Skeletal muscle satellite cell (primary cell): ENCODE data around the gene PODXL.
A peak's percentile ranks its signal among the peaks of the same experiment; 100 is the strongest.

Source experiments
- H3K27me3 ChIP-seq: 2 replicates; pipeline ENCODE4 v1.7.0; 2013; ENCODE audit warnings: low read length; ENCODE audit not compliant: control insufficient read depth, insufficient read depth
- H3K36me3 ChIP-seq: 2 replicates; pipeline ENCODE4 v1.7.0; 2013; ENCODE audit warnings: mild to moderate bottlenecking, control low read depth, low read length; ENCODE audit not compliant: insufficient read depth
- H3K4me1 ChIP-seq: 2 replicates; pipeline ENCODE4 v1.7.0; 2013; ENCODE audit warnings: low read length; ENCODE audit not compliant: control insufficient read depth, insufficient read depth
- H3K4me2 ChIP-seq: 2 replicates; pipeline ENCODE4 v1.7.0; 2013; ENCODE audit warnings: mild to moderate bottlenecking, low read length
- H3K4me3 ChIP-seq: 2 replicates; pipeline ENCODE4 v1.7.0; 2013; ENCODE audit warnings: low read length
- H3K9ac ChIP-seq: 2 replicates; pipeline ENCODE4 v1.7.0; 2013; ENCODE audit warnings: mild to moderate bottlenecking, low read depth, low read length, moderate library complexity
- H3K9me3 ChIP-seq: replicated peaks from 2 replicates; pipeline ENCODE4 v1.7.0; 2013; ENCODE audit warnings: mild to moderate bottlenecking, control low read depth, low read length

Gene PODXL

GRCh38 chr7:131562941-131563340 is 6.5 kb upstream of the PODXL start:
- Histone ChIP-seq H3K4me3 (no peak overlapping the region), H3K4me1 (peaks cover under 1% of the 10 kb centered on the region), H3K36me3 (no peaks in the 10 kb centered on the region), H3K27me3 (peaks cover 19% of the 10 kb centered on the region), H3K9ac (no peak overlapping the region), H3K9me3 (no peaks in the 10 kb centered on the region), H3K4me2 (no peak overlapping the region)

GRCh38 chr7:131560061-131560460 is 3.6 kb upstream of the PODXL start:
- Histone ChIP-seq H3K4me3 (no peak overlapping the region), H3K4me2 (no peak overlapping the region), H3K4me1 (peaks cover 24% of the 10 kb centered on the region), H3K9ac (no peak overlapping the region), H3K36me3 (no peaks in the 10 kb centered on the region), H3K27me3 (peaks cover 31% of the 10 kb centered on the region), H3K9me3 (no peaks in the 10 kb centered on the region)

- peak overlapping the region; percentile 65 for H3K4me3 ChIP-seq
- peaks cover 24% of the 10 kb centered on the region for H3K27me3 ChIP-seq
- H3K9me3 ChIP-seq = no peaks in the 10 kb centered on the region
- H3K9ac ChIP-seq = peak overlapping the region; percentile 57
- peaks cover 27% of the 10 kb centered on the region for H3K4me1 ChIP-seq
- H3K4me2 ChIP-seq = peak overlapping the region; percentile 78
- H3K36me3 ChIP-seq = no peaks in the 10 kb centered on the region
These were observed 1.4 kb upstream of the PODXL start for GRCh38 chr7:131557652-131558385.

- Histone ChIP-seq H3K4me3 (peak overlapping the region; percentile 65), H3K4me1 (peaks cover 27% of the 10 kb centered on the region), H3K36me3 (no peaks in the 10 kb centered on the region), H3K4me2 (peak overlapping the region; percentile 78), H3K9ac (peak overlapping the region; percentile 63), H3K9me3 (no peaks in the 10 kb centered on the region), H3K27me3 (peaks cover 24% of the 10 kb centered on the region)
These were observed 652 bp upstream of the PODXL start for GRCh38 chr7:131556909-131557651.

GRCh38 chr7:131555552-131556052 is 826 bp downstream of the PODXL start:
- peaks cover 21% of the 10 kb centered on the region for H3K27me3 ChIP-seq
- H3K4me3 ChIP-seq = peak overlapping the region; percentile 77
- peak overlapping the region; percentile 52 for H3K9ac ChIP-seq
- H3K4me1 ChIP-seq = peaks cover 27% of the 10 kb centered on the region
- no peaks in the 10 kb centered on the region for H3K9me3 ChIP-seq
- no peaks in the 10 kb centered on the region for H3K36me3 ChIP-seq
- H3K4me2 ChIP-seq = peak overlapping the region; percentile 91

GRCh38 chr7:131554880-131555516 is 1.4 kb downstream of the PODXL start:
- Histone ChIP-seq H3K4me1 (peaks cover 27% of the 10 kb centered on the region), H3K4me2 (peak overlapping the region; percentile 91), H3K9ac (no peak overlapping the region), H3K27me3 (peaks cover 15% of the 10 kb centered on the region), H3K4me3 (peak overlapping the region; percentile 77), H3K9me3 (no peaks in the 10 kb centered on the region), H3K36me3 (no peaks in the 10 kb centered on the region)

GRCh38 chr7:131553931-131554330 is 2.5 kb downstream of the PODXL start:
- Histone ChIP-seq H3K27me3 (peaks cover 14% of the 10 kb centered on the region), H3K4me1 (peaks cover 27% of the 10 kb centered on the region), H3K36me3 (no peaks in the 10 kb centered on the region), H3K4me3 (peak overlapping the region; percentile 77), H3K9me3 (no peaks in the 10 kb centered on the region), H3K4me2 (peak overlapping the region; percentile 91), H3K9ac (no peak overlapping the region)

GRCh38 chr7:131552053-131552452 is 4.4 kb downstream of the PODXL start:
- Histone ChIP-seq H3K4me1 (peaks cover 19% of the 10 kb centered on the region), H3K9ac (no peak overlapping the region), H3K9me3 (no peaks in the 10 kb centered on the region), H3K4me2 (no peak overlapping the region), H3K36me3 (no peaks in the 10 kb centered on the region), H3K27me3 (peaks cover 5% of the 10 kb centered on the region), H3K4me3 (no peak overlapping the region)

GRCh38 chr7:131550846-131551245 is 5.6 kb downstream of the PODXL start:
- no peaks in the 10 kb centered on the region for H3K9me3 ChIP-seq
- H3K36me3 ChIP-seq = no peaks in the 10 kb centered on the region
- H3K4me1 ChIP-seq = peaks cover 11% of the 10 kb centered on the region
- no peak overlapping the region for H3K4me3 ChIP-seq
- H3K4me2 ChIP-seq = no peak overlapping the region
- H3K9ac ChIP-seq = no peak overlapping the region
- H3K27me3 ChIP-seq = peaks cover 5% of the 10 kb centered on the region

- H3K9me3 ChIP-seq = no peaks in the 10 kb centered on the region
- peaks cover 4% of the 10 kb centered on the region for H3K4me1 ChIP-seq
- H3K27me3 ChIP-seq = no peaks in the 10 kb centered on the region
- no peak overlapping the region for H3K4me2 ChIP-seq
- no peaks in the 10 kb centered on the region for H3K36me3 ChIP-seq
- H3K9ac ChIP-seq = no peak overlapping the region
- H3K4me3 ChIP-seq = no peak overlapping the region
These were observed 8.1 kb downstream of the PODXL start for GRCh38 chr7:131548371-131548770.

GRCh38 chr7:131547589-131547988 is 8.8 kb downstream of the PODXL start:
- Histone ChIP-seq H3K4me1 (peaks cover 4% of the 10 kb centered on the region), H3K9me3 (no peaks in the 10 kb centered on the region), H3K4me2 (no peak overlapping the region), H3K9ac (no peak overlapping the region), H3K27me3 (no peaks in the 10 kb centered on the region), H3K4me3 (no peak overlapping the region), H3K36me3 (no peaks in the 10 kb centered on the region)
